Prostate gland (tissue), 2 donors: Measurements from ENCODE around the gene MICAL3.

Source experiments
- POLR2A ChIP-seq: fragments of 450-650 bp; IDR thresholded peaks from one replicate; pipeline ENCODE4 v1.6.1; 2016; ENCODE audit warnings: antibody characterized with exemption, mild to moderate bottlenecking
- TF ChIP-seq, protein P1 (sequence below), 4 experiments: fragments of 200-600 bp in 2 of 4; fragments of 450-650 bp in 2 of 4; sonication (generic) in 2 of 4; IDR thresholded peaks; 1 replicate in 3 of 4; 2 replicates in 1 of 4; pipeline ENCODE4 v1.5.1; 2016 to 2019; ENCODE audit warnings: antibody characterized with exemption in 4 of 4, mild to moderate bottlenecking in 2 of 4, moderate library complexity in 2 of 4

DNA sequence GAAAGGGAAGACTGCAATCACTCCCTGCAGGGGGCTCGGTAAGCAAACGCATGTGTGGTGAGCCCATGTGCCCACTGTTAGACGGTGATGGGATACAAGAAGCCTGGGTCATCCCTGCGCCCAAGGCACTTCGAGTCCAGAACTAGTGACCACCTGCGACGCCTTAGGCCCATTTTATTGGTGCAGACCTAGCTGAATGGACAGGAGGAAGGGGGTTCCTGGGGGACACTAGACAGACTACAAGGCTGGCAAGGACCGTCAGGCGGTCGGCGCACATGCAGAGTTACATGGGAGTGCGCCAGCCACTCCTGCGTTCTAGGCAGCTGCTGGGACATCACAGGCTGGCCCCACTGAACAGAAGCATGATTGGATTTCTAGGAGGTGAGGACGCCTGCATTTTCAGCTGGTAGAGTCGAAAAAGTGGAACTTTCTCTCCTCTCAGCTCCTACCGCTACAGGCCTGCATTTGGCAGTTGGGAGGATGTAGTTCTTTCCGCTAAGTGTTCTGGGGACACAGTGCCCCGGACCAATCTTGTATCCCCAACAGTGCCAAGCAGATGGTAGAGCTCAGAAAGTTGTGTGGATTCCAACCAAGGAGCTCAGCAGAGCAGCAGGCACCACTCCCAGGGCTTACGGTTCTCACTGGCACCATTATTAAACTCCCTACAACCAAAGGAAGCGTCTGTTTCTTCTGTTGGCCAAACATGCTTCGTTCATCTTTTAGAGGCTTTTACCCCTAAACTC lies 285.8 kb downstream of the MICAL3 start:
- TF ChIP-seq, protein P1, sequence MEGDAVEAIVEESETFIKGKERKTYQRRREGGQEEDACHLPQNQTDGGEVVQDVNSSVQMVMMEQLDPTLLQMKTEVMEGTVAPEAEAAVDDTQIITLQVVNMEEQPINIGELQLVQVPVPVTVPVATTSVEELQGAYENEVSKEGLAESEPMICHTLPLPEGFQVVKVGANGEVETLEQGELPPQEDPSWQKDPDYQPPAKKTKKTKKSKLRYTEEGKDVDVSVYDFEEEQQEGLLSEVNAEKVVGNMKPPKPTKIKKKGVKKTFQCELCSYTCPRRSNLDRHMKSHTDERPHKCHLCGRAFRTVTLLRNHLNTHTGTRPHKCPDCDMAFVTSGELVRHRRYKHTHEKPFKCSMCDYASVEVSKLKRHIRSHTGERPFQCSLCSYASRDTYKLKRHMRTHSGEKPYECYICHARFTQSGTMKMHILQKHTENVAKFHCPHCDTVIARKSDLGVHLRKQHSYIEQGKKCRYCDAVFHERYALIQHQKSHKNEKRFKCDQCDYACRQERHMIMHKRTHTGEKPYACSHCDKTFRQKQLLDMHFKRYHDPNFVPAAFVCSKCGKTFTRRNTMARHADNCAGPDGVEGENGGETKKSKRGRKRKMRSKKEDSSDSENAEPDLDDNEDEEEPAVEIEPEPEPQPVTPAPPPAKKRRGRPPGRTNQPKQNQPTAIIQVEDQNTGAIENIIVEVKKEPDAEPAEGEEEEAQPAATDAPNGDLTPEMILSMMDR (IDR thresholded peaks at IDR 0.05) = no peak
- TF ChIP-seq POLR2A = no peak
